ENCODE data around the gene DGKZ. TPM values are rescaled to one million over a fixed set of nuclear protein-coding genes. Genes with fewer than 3 reads are reported as not detected.

Gene DGKZ
- total RNA-seq, 4 donors from 2014 or later = 13.5 to 55.3 (median 42.8) TPM

- intact Hi-C loops (cut with DNase I; ENCODE audit: low total_unique reads) = no loop called here
- no peaks in the 10 kb centered on the region for H3K27me3 ChIP-seq
- H3K4me1 ChIP-seq = no peaks in the 10 kb centered on the region
- TF ChIP-seq, protein P1, sequence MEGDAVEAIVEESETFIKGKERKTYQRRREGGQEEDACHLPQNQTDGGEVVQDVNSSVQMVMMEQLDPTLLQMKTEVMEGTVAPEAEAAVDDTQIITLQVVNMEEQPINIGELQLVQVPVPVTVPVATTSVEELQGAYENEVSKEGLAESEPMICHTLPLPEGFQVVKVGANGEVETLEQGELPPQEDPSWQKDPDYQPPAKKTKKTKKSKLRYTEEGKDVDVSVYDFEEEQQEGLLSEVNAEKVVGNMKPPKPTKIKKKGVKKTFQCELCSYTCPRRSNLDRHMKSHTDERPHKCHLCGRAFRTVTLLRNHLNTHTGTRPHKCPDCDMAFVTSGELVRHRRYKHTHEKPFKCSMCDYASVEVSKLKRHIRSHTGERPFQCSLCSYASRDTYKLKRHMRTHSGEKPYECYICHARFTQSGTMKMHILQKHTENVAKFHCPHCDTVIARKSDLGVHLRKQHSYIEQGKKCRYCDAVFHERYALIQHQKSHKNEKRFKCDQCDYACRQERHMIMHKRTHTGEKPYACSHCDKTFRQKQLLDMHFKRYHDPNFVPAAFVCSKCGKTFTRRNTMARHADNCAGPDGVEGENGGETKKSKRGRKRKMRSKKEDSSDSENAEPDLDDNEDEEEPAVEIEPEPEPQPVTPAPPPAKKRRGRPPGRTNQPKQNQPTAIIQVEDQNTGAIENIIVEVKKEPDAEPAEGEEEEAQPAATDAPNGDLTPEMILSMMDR (IDR thresholded peaks at IDR 0.05) = no peak
- TF ChIP-seq POLR2A (IDR thresholded peaks at IDR 0.05) = no peak
- no peak for DNase-seq
- no peak overlapping the region for H3K27ac ChIP-seq
- no peaks in the 10 kb centered on the region for H3K36me3 ChIP-seq
- no peak overlapping the region for H3K4me3 ChIP-seq
- H3K9me3 ChIP-seq = no peaks in the 10 kb centered on the region
Measured at GRCh38 chr11:46420513-46420912, 73.2 kb downstream of the DGKZ start.

DNA sequence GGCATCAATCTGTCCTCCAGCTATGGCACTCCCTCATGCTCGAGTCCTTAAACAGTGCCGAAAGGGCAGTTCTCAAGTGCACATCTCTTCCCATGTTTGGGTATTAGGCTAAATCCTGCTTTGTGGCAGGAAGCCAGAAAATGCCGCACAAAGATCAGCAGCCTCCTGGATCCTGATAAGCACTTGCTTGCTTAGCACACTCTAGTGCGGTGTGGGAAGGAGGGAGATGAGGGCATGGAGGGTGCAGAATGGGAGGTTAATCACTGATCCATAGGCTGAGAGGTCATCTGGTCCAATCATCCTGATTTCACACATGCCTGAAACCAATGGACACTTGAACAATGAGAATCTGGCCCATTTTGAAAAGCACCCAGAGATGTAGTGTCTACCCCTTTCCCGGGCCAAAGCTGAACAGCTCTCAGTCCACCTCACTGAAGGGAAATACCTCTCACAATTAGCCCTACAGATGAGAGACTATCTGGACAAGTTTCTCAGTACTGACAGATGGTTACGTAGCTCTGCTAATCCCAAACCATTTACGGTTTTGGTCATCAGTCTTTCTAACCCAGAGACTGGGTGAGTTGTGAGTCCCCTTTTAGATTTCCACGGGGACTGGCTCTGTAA is 74.1 kb downstream of the DGKZ start:
- intact Hi-C loops (cut with DNase I; ENCODE audit: low total_unique reads) = no loop called here
- DNase-seq = no peak
- H3K27ac ChIP-seq = no peak overlapping the region
- TF ChIP-seq, protein P1 (IDR thresholded peaks at IDR 0.05) = no peak
- TF ChIP-seq POLR2A (IDR thresholded peaks at IDR 0.05) = no peak
- no peaks in the 10 kb centered on the region for H3K4me1 ChIP-seq
- no peak overlapping the region for H3K4me3 ChIP-seq
- no peaks in the 10 kb centered on the region for H3K9me3 ChIP-seq
- H3K27me3 ChIP-seq = no peaks in the 10 kb centered on the region
- H3K36me3 ChIP-seq = no peaks in the 10 kb centered on the region

- Histone ChIP-seq H3K9me3 (no peaks in the 10 kb centered on the region), H3K4me3 (no peak overlapping the region), H3K36me3 (no peaks in the 10 kb centered on the region), H3K27me3 (no peaks in the 10 kb centered on the region), H3K27ac (no peak overlapping the region), H3K4me1 (no peaks in the 10 kb centered on the region)
- intact Hi-C loops (cut with DNase I; ENCODE audit: low total_unique reads) = no loop called here
- TF ChIP-seq POLR2A (IDR thresholded peaks at IDR 0.05) = no peak
- TF ChIP-seq, protein P1 (IDR thresholded peaks at IDR 0.05) = no peak
- DNase-seq = no peak
Measured at GRCh38 chr11:46422588-46422987, 75.3 kb downstream of the DGKZ start.

DNA sequence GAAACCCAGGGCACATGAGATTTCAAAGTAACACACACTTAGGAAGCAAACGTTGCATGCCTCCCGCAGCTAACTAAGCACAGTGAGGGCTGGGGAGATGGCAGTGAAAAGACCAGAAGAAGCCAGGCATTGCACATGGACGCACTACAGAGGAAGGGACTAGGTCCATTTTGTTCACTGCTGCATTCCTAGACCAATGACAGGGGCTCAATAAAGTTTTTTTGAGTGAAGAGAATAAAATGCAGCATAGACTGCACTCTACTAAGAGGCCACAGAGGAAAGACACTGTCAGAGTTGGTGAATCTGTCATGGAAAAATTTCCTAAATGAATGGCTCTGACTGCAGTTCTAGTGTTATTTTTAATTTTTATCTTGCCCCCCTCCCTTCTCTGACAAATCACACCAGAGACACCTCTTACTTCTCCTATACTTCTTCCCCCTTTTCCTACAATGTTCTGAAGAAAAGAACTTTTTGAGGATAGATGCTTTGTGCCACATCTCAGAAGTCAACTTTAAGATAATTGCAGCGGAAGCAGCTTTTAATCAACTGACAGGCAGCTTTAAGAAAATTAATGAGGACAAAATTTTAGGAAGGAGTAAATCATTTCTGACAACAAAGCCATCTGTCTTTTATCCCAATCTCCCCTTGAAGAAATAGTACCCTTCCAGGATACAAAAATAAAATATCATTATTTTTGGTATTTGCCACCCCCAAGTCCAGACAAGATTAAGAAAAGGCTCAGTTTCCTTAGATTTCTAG is 79.1 kb downstream of the DGKZ start:
- Histone ChIP-seq H3K9me3 (no peaks in the 10 kb centered on the region), H3K36me3 (no peaks in the 10 kb centered on the region), H3K4me1 (no peaks in the 10 kb centered on the region), H3K27ac (no peak overlapping the region), H3K27me3 (no peaks in the 10 kb centered on the region), H3K4me3 (no peak overlapping the region)
- no peak for DNase-seq
- intact Hi-C loops (cut with DNase I; ENCODE audit: low total_unique reads) = no loop called here
- TF ChIP-seq, protein P1 (IDR thresholded peaks at IDR 0.05) = no peak
- no peak for TF ChIP-seq POLR2A (IDR thresholded peaks at IDR 0.05)

- DNase-seq = no peak
- H3K4me1 ChIP-seq = no peaks in the 10 kb centered on the region
- intact Hi-C loops (cut with DNase I; ENCODE audit: low total_unique reads) = no loop called here
- H3K4me3 ChIP-seq = no peak overlapping the region
- no peak for TF ChIP-seq POLR2A (IDR thresholded peaks at IDR 0.05)
- TF ChIP-seq, protein P1 (IDR thresholded peaks at IDR 0.05) = no peak
- no peaks in the 10 kb centered on the region for H3K27me3 ChIP-seq
- H3K9me3 ChIP-seq = no peaks in the 10 kb centered on the region
- H3K27ac ChIP-seq = no peak overlapping the region
- H3K36me3 ChIP-seq = no peaks in the 10 kb centered on the region
Measured at GRCh38 chr11:46427364-46427763, 80.1 kb downstream of the DGKZ start.
